Activated CD4-positive, CD25-positive, alpha-beta regulatory T cell treated with anti-CD3 and anti-CD28 coated beads, Interleukin-2, amount 50 U/mL, for 72 hours (primary cell): ENCODE measurements around the gene PGS1.

Source experiments
- DNase-seq: peaks from one replicate; pipeline ENCODE4 v3.0.0; 2021

The PGS1 gene

GRCh38 chr17:78411241-78411857 is 32.9 kb downstream of the PGS1 start:
- DNase-seq, result no peak

GRCh38 chr17:78412403-78412802 is 34.0 kb downstream of the PGS1 start:
- DNase-seq, result peak; percentile 57

- peak; percentile 36 for DNase-seq
Observed at GRCh38 chr17:78414178-78415162, 36.0 kb downstream of the PGS1 start.

GRCh38 chr17:78415821-78416711 is 37.6 kb downstream of the PGS1 start:
- no peak for DNase-seq

GRCh38 chr17:78416791-78417530 is 38.5 kb downstream of the PGS1 start:
- DNase-seq, result no peak

- no peak for DNase-seq
Observed at GRCh38 chr17:78417531-78417909, 39.1 kb downstream of the PGS1 start.

GRCh38 chr17:78418326-78419026 is 40.0 kb downstream of the PGS1 start:
- DNase-seq, result no peak

- no peak for DNase-seq
Observed at GRCh38 chr17:78419970-78420815, 41.7 kb downstream of the PGS1 start.

- DNase-seq, result no peak
Observed at GRCh38 chr17:78421084-78421533, 42.7 kb downstream of the PGS1 start.

GRCh38 chr17:78421534-78422266 is 43.3 kb downstream of the PGS1 start:
- DNase-seq, result peak; percentile 78

- DNase-seq, result no peak
Observed at GRCh38 chr17:78422267-78422605, 43.8 kb downstream of the PGS1 start.

GRCh38 chr17:78422872-78423588 is 44.6 kb downstream of the PGS1 start:
- DNase-seq, result no peak

- DNase-seq, result no peak
Observed at GRCh38 chr17:78423961-78424675, 45.7 kb downstream of the PGS1 start.

GRCh38 chr17:78425429-78425828 is 47.0 kb downstream of the PGS1 start:
- no peak for DNase-seq

GRCh38 chr17:78426293-78426879 is 47.9 kb downstream of the PGS1 start:
- no peak for DNase-seq

GRCh38 chr17:78427140-78427539 is 48.7 kb downstream of the PGS1 start:
- DNase-seq, result no peak

GRCh38 chr17:78428025-78428575 is 49.7 kb downstream of the PGS1 start:
- DNase-seq, result no peak
